KG1 (cell line): ENCODE results near the gene CARNS1.

ENCODE experiments used
- DNase-seq: peaks from one replicate; lab custom pipeline; 2025; lab: John Stamatoyannopoulos, UW

Gene CARNS1

DNA sequence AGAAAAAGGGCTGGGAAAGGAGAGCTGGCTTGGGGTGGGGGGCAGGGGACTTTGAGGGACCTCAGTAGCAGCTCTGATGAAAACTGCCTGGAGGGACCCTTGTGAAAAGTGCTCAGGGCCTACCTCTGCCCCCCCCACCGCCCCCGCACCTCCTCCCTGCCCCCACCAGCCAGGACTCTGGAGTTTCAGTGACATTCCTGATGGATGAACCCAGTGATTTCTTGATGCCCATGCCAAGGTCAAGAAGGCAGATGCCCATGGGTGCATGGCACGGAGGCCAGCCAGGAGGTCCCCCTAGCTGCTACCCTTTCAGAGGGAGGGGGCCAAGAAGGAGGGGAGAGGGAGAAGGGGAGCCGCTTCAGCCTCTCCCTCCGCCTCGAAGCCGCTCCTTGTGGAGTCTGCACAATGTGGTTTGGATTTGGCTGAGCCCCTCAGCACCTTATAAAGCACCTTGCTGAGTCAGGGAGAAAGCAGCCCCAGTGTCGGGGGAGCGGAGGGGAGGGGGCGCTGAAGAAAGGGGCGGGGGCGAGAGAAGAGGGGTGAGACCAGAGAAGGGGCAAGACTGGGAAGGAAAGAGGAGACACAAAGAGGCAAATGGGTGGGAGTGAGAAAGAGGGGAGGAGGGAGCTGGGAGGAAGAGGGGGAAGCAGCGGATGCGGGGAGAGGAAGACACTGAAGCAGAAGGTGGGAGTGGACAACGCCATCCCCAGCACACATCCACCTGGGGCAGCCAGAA lies 40.0 kb upstream of the CARNS1 start:
- no peak for DNase-seq

- DNase-seq, result no peak
These were observed 39.2 kb upstream of the CARNS1 start for GRCh38 chr11:67376063-67376820.

- no peak for DNase-seq
These were observed 38.3 kb upstream of the CARNS1 start for GRCh38 chr11:67376873-67377808.

GRCh38 chr11:67378544-67378943 lies 36.9 kb upstream of the CARNS1 start:
- no peak for DNase-seq

- no peak for DNase-seq
These were observed 36.1 kb upstream of the CARNS1 start for GRCh38 chr11:67379061-67380058.

DNA sequence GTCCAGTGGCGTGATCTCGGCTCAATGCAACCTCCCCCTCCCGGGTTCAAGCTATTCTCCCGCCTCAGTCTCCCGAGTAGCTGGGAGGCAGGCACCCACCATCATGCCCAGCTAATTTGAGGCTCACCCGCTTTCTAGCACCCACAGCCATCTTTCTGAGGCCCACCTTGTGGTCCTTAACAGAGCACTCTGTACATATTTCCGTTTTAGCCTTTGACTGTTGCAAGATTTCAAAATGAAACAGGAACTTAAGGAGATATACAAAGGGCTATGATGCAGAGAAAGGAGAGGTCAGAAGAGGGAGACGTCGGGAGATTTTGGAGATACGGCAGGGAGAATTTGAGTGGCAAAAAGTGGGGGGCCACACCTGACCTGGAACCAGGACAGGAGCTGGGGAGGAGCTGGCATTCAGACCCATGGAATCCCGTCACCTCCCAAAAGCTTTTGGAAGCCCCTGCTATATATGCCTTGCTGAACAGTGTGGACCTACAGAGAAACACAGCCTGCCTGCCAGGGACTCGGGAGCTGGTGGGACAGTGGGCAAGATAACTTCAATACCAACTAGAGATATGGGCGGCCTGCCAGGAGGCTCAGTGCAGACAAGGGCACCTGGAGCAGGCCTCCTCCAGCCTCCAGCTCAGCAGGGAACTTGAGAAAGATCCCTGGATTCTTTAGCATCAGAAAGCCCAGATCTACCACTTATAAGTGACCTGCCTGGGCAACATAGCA lies 34.1 kb upstream of the CARNS1 start:
- no peak for DNase-seq

GRCh38 chr11:67382276-67383136 lies 33.0 kb upstream of the CARNS1 start:
- DNase-seq, result peak; percentile 87

DNA sequence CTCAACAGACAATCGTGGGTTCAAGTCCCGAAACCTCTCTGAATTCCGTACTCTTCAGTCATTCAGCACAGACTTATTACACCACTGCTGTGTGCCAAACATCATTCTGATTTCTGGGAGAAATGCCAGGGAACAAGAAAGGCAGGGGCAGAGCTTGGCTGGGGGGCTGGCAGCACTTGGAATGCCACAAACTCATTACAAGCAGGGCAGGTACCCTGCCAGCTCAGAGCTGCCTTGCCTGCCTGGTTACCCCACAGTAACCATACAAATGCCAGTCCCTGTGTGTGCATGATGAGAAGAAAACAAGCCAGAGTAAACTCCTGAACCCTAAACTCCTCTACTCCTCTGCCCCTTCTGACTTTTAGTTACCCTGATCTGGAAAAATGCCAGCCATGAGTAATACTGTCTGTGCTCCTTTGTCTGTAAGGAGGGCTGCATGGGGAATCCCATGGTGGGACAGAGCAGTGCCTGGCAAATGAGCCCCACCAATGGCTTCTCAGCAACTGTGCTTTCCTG lies 30.6 kb upstream of the CARNS1 start:
- no peak for DNase-seq

GRCh38 chr11:67387069-67387468 lies 28.4 kb upstream of the CARNS1 start:
- DNase-seq, result no peak

DNA sequence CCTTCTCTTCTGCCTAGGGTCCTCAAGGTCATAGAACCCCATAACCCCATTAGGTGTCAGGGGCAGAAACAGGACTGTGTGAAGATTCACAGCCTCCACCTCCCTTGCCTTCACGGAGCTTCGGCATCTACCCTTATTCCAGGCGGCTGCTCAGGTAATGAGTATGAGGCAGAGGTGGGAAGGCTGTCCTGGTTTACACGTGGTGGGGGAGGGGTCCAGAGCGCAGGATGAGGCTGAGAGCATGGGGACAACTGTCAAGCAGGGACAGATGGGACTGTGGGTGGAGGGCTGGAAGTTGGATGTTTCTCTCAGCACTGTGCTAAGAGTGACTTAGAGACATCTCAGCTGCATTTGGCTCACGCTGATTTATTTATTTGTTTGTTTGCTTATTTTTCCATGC lies 28.0 kb upstream of the CARNS1 start:
- no peak for DNase-seq

DNA sequence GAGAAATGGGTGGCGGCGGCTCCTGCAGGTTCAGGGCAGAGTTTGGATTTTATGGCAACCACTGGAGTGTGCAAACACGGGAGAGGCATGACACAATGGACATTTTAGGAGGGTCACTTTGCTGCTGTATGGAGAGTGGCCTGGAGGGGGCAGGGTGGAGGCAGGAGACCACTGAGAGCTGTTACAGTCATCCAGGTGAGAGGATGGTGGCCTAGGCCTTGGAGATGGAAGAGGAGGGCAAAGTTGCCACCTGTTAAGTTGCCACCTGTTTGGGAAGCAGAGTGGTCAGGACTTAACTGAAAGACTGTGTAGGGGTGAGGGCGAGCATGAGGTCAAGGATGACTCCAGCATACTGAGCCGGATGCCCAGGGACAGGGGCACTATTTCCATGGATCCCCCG lies 26.0 kb upstream of the CARNS1 start:
- DNase-seq, result no peak

- DNase-seq, result no peak
These were observed 24.6 kb upstream of the CARNS1 start for GRCh38 chr11:67390947-67391303.

DNA sequence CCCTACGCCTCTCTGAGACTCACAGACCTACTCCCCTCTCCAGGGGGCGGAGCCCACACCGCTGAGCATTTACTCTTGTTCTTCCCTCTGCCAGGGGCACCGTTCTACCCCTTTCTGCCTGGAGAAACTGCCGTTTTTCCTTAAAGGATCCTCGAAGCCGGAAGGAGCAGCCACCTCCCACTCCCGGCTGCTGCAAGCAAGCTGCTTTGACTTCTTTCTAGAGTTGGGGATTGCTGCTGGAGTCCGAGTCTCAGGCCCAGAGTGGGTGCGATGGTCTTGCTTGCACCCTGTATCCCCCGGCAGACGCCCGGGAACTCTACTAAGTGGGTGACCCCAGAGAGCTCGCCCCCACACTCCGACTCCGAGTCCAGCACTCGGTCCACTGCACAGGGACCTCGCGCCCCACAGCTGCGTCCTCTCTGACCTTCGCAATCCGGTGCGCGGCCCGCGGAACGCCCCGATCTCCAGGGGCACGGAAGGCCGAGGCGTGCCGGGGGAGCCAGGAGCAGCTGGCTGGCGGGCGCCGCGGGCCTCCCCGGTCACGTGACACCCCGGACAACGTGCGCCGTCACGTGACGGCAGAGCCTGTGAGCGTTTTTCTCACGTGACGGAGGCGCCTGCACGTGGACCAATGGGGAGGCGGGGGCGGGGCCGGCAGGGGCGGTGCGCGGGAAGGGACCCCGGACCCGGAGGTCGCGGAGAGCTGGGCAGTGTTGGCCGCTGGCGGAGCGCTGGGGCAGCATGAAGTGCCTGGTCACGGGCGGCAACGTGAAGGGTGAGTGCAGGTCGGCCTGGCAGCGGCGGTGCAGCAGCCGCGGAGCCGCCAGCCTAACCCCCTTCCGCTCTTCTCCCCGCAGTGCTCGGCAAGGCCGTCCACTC lies 23.9 kb upstream of the CARNS1 start, which contains the start of gene RAD9A:
Gene RAD9A, plus strand, starts transcription at position 683 of the 879 bp plus-strand sequence. Its CDS starts 59 bp downstream, at position 742.
- DNase-seq, result peak; percentile 97

DNA sequence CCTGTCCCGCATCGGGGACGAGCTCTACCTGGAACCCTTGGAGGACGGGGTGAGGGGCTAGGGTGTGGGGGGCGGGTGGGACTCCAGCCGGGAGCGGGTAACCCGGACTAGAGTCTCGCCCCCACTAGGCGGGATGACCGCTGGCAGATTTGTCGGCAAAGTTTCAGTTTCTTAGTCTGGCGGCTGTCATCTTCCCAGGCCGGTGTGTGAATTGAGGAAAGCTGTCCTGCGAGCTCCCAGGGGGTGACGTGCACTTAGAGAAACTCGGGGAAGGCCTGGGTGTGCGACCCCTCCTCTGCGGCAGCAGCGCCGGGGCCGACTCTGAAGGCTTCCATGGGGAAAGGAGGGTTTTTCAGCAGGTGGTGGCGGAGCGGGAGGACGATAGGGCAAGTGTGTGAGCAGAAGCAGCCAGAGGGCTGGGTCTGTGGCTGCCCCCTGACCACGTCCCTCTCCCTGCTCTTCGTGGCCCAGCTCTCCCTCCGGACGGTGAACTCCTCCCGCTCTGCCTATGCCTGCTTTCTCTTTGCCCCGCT lies 23.2 kb upstream of the CARNS1 start:
- DNase-seq, result no peak

- DNase-seq, result no peak
These were observed 22.0 kb upstream of the CARNS1 start for GRCh38 chr11:67393437-67393836.

GRCh38 chr11:67393990-67394389 lies 21.5 kb upstream of the CARNS1 start:
- no peak for DNase-seq

DNA sequence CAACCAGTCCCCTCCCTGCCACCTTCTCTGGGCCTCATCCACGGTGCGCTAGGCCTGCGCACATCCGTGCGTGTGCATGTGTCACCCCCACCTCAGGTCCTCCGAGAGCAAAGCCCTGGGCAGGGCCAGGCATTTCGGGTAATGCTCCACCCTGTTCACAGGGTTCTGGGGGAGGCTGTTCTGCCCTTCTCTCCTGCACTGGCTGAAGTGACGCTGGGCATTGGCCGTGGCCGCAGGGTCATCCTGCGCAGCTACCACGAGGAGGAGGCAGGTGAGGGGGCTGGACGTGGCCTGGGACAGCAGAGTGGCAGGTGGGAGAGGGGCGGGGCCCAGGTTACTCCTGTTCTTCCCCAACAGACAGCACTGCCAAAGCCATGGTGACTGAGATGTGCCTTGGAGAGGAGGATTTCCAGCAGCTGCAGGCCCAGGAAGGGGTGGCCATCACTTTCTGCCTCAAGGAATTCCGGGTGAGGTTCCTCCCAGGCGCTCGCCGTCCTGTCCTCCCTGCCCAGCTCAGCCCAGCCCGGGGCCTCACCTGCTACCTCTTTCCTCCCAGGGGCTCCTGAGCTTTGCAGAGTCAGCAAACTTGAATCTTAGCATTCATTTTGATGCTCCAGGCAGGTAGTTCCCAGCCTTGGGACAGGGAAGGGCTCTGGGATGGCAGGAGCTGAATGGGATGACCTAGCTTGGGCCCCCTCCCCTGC lies 19.8 kb upstream of the CARNS1 start:
- DNase-seq, result no peak
